Left kidney (tissue), 2 donors: Measurements from ENCODE around the gene C19orf53. TPM values are rescaled to one million over a fixed set of nuclear protein-coding genes. Genes with fewer than 3 reads are reported as not detected.
A peak's percentile ranks its signal among the peaks of the same experiment; 100 is the strongest.

Experiments used
- DNase-seq: peaks from one replicate; pipeline ENCODE4 v3.0.0-alpha.2; 2013
- polyA plus RNA-seq: library from polyadenylated mRNA; unstranded; fragments of 120-200 nt; gene quantifications from one replicate; pipeline ENCODE4 v1.2.1, GENCODE V29; 2013; ENCODE audit not compliant: insufficient read length

The C19orf53 gene
- polyA plus RNA-seq, 1 donor: 101 TPM

- DNase-seq: peak; percentile 100
These were observed 20.7 kb downstream of the C19orf53 start, which contains the start of gene ZSWIM4 for GRCh38 chr19:13794757-13795589. TSS of gene ZSWIM4 (plus strand) at chr19:13795443. CDS start at chr19:13795649, 206 bp downstream.

- peak; percentile 30 for DNase-seq
These were observed 21.5 kb downstream of the C19orf53 start for GRCh38 chr19:13795595-13796300.

GRCh38 chr19:13796301-13797057 is 22.2 kb downstream of the C19orf53 start:
- peak; percentile 22 for DNase-seq

DNA sequence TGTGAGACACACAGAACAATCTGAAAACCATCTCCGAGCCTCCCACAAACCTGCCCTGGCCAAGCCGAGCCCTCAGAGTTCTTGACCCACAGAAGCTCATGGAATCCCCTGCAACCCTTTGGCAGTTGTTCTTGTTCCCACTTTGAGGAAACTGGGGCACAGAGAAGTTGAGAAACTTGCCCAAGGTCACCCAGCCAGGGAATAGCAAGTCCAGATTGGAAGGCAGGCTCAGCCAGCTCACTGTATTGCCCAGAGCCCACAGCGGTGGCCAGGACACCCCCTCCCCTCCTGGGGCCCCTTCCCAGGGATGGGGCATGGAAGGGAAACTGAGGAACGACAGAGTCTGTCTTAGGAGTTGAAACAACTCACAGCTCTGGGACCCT is 22.8 kb downstream of the C19orf53 start:
- DNase-seq: no peak

DNA sequence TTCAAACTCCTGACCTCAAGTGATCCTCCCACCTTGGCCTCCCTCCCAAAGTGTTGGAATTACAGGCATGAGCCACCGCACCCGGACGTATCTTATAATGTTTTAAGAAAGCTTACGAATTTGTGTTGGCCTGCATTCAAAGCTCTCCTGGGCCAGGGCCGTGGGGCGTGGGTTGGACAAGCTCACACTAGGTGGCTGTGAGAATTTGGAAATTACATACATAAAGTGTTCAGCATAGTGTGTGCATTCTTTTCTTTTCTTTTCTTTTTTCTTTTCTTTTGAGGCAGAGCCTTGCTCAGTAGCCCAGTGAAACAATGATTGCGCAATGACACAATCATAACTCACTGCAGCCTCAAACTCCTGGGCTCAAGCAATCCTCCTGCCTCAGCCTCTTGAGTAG is 23.6 kb downstream of the C19orf53 start:
- no peak for DNase-seq

- no peak for DNase-seq
These were observed 25.4 kb downstream of the C19orf53 start for GRCh38 chr19:13799669-13800068.

DNA sequence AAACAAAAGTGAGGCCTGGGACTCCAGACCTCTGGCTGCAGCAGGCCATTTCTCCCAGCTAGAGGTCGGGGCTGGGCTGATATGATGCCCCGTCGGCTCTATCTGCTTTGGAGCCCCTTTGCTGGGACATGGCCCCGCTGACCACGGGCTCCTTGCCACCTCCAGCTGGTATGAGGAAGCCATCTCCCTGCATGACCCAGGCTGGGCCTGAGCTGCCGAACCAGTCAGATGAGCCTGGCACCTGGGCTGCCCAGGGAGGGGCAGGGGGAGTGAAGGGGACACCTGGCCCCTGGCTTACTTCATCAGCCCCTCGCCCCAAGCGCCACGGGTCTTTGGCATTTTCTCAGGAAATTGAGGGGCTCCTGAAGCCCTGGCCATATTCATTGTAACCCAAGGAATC is 28.8 kb downstream of the C19orf53 start:
- DNase-seq: no peak

DNA sequence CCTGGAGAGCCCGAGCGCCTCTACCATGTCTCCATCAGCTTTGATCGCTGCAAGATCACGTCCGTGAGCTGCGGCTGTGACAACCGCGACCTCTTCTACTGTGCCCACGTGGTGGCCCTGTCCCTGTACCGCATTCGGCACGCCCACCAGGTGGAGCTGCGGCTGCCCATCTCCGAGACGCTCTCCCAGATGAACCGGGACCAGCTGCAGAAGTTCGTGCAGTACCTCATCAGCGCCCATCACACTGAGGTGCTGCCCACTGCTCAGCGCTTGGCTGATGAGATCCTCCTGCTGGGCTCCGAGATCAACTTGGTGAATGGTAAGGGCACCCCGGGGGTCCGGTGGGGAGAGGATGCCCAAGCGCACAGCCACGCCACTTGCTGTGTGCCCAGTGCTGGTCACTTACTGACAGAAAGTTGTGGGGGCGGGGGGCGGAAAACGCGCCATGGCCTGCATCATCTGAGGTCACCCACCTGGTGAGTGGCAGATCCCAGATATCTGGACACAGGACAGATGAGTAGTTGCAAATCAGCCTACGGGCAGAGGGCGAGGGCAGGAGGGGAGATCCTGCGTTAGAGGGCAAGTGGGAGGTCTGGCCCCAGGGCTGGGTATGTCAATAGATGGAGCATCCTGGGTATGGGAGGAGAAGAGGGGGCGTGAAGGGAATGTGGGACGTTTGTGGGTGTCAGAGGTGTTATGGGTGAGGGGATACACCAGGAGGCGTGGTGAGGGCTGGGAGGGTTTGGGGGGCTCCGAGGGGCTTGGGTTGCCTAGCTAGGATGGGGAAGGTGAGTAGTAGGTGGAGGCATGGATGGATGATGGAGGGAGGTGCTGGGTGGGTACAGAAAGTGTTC is 30.8 kb downstream of the C19orf53 start:
- no peak for DNase-seq

GRCh38 chr19:13806728-13807127 is 32.5 kb downstream of the C19orf53 start:
- no peak for DNase-seq

DNA sequence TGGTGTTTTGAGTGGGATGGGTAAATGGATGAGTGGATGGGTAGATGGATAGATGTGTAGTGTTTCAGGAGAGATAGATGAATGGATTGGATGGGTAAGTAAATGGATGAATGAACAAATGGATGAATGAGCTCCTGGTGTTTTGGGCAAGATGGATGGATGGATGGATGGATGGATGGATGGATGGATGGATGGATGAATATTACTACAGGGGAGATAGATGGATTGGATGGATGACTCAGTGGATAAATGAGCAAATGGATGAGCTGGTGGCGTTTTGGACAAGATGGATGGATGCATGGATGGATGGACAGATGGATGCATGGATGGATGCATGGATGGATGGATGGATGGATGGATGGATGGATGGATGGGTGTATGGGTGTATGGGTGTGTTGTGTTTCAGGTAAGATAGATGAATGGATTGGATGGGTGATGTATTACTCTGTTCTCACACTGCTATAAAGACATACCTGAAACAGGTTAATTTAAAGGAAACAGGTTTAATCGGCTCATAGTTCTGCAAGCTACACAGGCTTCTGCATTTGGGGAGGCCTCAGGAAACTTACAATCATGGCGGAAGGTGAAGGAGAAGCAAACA is 33.3 kb downstream of the C19orf53 start:
- no peak for DNase-seq

DNA sequence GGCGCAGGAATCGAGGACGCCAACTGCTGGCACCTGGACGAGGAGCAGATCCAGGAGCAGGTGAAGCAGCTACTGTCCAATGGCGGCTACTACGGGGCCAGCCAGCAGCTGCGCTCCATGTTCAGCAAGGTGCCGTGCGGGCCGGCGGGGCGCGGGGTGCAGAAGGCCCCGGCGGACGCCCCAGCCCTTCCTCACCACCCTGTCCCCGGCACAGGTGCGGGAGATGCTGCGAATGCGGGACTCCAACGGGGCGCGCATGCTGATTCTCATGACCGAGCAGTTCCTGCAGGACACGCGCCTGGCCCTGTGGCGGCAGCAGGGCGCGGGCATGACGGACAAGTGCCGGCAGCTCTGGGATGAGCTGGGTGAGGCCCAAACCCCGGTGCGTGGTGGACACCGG is 34.6 kb downstream of the C19orf53 start:
- no peak for DNase-seq

GRCh38 chr19:13812544-13812943 is 38.3 kb downstream of the C19orf53 start:
- no peak for DNase-seq

DNA sequence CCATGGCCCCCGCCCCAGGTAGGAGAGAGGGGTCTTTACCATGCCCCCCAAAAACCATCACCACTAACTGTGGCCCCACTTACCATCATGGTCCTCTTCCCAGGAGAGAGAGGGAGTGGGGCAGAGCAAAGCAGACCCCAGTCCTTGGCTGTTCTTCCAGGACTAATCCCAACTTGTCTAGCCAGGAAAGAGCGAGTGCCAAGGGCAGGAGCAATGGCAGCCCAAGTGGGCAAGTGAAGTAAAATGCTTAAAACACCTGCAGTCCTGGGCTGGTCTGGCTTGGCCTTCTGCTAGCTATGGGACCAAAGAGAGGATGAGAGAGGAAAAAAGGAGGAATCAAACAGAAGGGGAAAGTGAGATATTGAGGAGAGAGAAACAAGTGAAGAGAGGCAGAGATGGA is 38.9 kb downstream of the C19orf53 start:
- DNase-seq: no peak

DNA sequence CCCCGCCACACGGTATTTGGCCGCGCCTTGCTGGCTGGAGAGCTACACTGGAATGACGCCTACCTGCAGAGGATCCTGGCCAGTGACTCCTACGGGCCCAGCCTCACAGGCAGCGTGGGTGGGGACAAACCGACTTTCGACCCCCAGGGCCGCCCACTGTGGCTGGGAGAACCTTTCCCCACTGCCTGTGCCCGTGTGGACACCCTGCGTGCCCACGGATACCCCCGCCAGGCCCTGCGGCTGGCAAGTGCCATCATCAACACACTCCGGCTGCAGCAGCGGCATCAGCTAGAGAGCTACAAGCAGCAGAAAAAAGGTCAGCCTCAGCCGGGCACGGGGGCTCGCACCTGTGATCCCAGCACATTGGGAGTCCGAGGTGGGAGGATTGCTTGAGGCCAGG is 40.3 kb downstream of the C19orf53 start:
- no peak for DNase-seq

GRCh38 chr19:13817018-13817614 is 42.9 kb downstream of the C19orf53 start:
- no peak for DNase-seq

GRCh38 chr19:13817615-13818371 is 43.5 kb downstream of the C19orf53 start:
- no peak for DNase-seq

GRCh38 chr19:13819238-13819637 is 45.0 kb downstream of the C19orf53 start:
- no peak for DNase-seq

GRCh38 chr19:13821292-13821691 is 47.0 kb downstream of the C19orf53 start:
- no peak for DNase-seq

DNA sequence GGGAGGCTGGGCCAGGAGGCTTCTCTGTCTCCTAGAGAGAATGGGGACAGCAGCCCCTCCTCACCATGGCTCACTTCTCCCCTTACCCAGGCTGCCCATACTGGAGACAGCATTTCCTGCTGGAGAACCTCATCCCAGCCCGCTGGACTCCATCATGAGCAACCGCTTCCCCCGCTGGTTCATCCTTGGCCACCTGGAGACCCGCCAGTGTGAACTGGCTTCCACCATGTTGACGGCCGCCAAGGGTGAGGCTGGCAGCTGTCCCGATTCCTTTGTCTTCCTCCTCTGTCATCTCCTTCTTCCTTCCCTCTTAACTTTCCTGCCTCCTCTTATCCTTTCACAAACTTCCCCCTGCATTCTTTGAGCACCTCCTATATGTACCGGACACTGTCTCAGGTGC is 49.0 kb downstream of the C19orf53 start:
- no peak for DNase-seq

- no peak for DNase-seq
These were observed 49.6 kb downstream of the C19orf53 start for GRCh38 chr19:13823901-13824300.
